ENCODE measurements around the gene ABLIM1. TPM values are rescaled to one million over a fixed set of nuclear protein-coding genes. Genes with fewer than 3 reads are reported as not detected.

The ABLIM1 gene
- total RNA-seq, 3 donors from 2014 or later (not counting 1 experiment from before 2014, with no cell fraction given) = 71.9 to 118 (median 73.5) TPM

DNA sequence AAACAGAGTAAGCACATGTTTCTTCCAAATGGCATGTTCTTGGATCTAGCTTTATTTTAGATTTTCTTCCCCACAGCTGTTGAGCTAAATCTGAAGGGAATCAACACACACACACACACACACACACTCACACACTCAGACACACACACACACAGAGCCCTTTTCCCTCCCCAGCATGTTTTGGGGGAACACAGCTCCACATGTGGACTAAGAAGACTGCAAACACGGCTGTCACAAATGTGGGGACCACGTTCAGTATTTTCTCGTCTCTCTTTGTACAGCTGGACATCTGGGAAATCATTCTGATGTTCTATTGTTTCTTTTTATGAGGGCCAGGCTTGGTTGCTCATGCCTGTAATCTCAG is 116.3 kb downstream of the ABLIM1 start:
- peak overlapping the region; percentile 76 for H3K4me3 Mint-ChIP-seq
- peak overlapping the region; percentile 88 to 91 for H3K27ac Mint-ChIP-seq
- H3K27ac ChIP-seq (ENCODE audit: low read length) = peak overlapping the region; percentile 96
- WGBS (ENCODE audit: insufficient coverage) = 82% methylated on average over 3 of the region's 3 CpGs
- no peaks in the 10 kb centered on the region for H3K27me3 ChIP-seq (ENCODE audit: control insufficient read depth, insufficient read depth, low read length)
- ATAC-seq (no peak), DNase-seq (no peak)
- H3K4me1 Mint-ChIP-seq = peaks cover 70 to 76% of the 10 kb centered on the region in 2 donors
- H3K9me3 Mint-ChIP-seq = peaks cover 0 to 3% of the 10 kb centered on the region in 2 donors
- no peaks in the 10 kb centered on the region for H3K36me3 Mint-ChIP-seq
- intact Hi-C loops (cut with micrococcal nuclease) = loop anchor here (1.0 to 10.0 kb wide), 5 partner anchors 15 to 393 kb away; partner anchors contain the start of genes CCDC186, FHIP2A, TDRD1 and TRUB1
- H3K36me3 ChIP-seq (ENCODE audit: control insufficient read depth, insufficient read depth, low read length) = no peaks in the 10 kb centered on the region
- H3K4me3 ChIP-seq (ENCODE audit: low read length) = no peak overlapping the region
- H3K4me1 ChIP-seq (ENCODE audit: control insufficient read depth, insufficient read depth, low read length) = peaks cover 79% of the 10 kb centered on the region
- peaks cover 0 to 2% of the 10 kb centered on the region in 2 donors for H3K27me3 Mint-ChIP-seq (ENCODE audit: low read depth in 2 of 2)
- no peaks in the 10 kb centered on the region for H3K9me3 ChIP-seq (ENCODE audit: control insufficient read depth, insufficient read depth, low read length)
- TF ChIP-seq CTCF (IDR thresholded peaks at IDR 0.05) = no peak

- no peaks in the 10 kb centered on the region for H3K27me3 ChIP-seq (ENCODE audit: control insufficient read depth, insufficient read depth, low read length)
- DNase-seq = peak; percentile 68 to 94
- Mint-ChIP-seq H3K4me1 (peaks cover 70 to 75% of the 10 kb centered on the region in 2 donors), H3K27ac (peak overlapping the region; percentile 88 to 91), H3K9me3 (peaks cover 0 to 3% of the 10 kb centered on the region in 2 donors), H3K36me3 (no peaks in the 10 kb centered on the region), H3K4me3 (peak overlapping the region; percentile 76), H3K27me3 (ENCODE audit: low read depth in 2 of 2) (peaks cover 0 to 2% of the 10 kb centered on the region in 2 donors)
- no peaks in the 10 kb centered on the region for H3K9me3 ChIP-seq (ENCODE audit: control insufficient read depth, insufficient read depth, low read length)
- H3K36me3 ChIP-seq (ENCODE audit: control insufficient read depth, insufficient read depth, low read length) = no peaks in the 10 kb centered on the region
- peaks cover 78% of the 10 kb centered on the region for H3K4me1 ChIP-seq (ENCODE audit: control insufficient read depth, insufficient read depth, low read length)
- 21% methylated on average over 14 of the region's 14 CpGs for WGBS (ENCODE audit: insufficient coverage)
- peak overlapping the region; percentile 96 for H3K27ac ChIP-seq (ENCODE audit: low read length)
- intact Hi-C loops (cut with micrococcal nuclease) = loop anchor here (1.0 to 10.0 kb wide), 5 partner anchors 15 to 394 kb away; partner anchors contain the start of genes CCDC186, FHIP2A, TDRD1 and TRUB1
- no peak overlapping the region for H3K4me3 ChIP-seq (ENCODE audit: low read length)
- peak; percentile 89 to 93 (median 89) for ATAC-seq
- TF ChIP-seq CTCF (IDR thresholded peaks at IDR 0.05) = no peak
Observed at GRCh38 chr10:114541081-114541796, 116.8 kb downstream of the ABLIM1 start.

- ATAC-seq (no peak), DNase-seq (peak in 1 of 2 donors; percentile 34)
- Histone ChIP-seq H3K4me1 (ENCODE audit: control insufficient read depth, insufficient read depth, low read length) (peaks cover 69% of the 10 kb centered on the region), H3K36me3 (ENCODE audit: control insufficient read depth, insufficient read depth, low read length) (no peaks in the 10 kb centered on the region), H3K27ac (ENCODE audit: low read length) (peak overlapping the region; percentile 96), H3K9me3 (ENCODE audit: control insufficient read depth, insufficient read depth, low read length) (no peaks in the 10 kb centered on the region), H3K4me3 (ENCODE audit: low read length) (no peak overlapping the region), H3K27me3 (ENCODE audit: control insufficient read depth, insufficient read depth, low read length) (no peaks in the 10 kb centered on the region)
- WGBS (ENCODE audit: insufficient coverage) = 86% methylated on average over 8 of the region's 8 CpGs
- intact Hi-C loops (cut with micrococcal nuclease) = loop anchor here (10.0 kb wide), 4 partner anchors 45 to 395 kb away; partner anchors contain the start of genes CCDC186, FHIP2A, TDRD1 and TRUB1
- H3K9me3 Mint-ChIP-seq = peaks cover 0 to 3% of the 10 kb centered on the region in 2 donors
- peaks cover 65 to 69% of the 10 kb centered on the region in 2 donors for H3K4me1 Mint-ChIP-seq
- TF ChIP-seq CTCF (IDR thresholded peaks at IDR 0.05) = no peak
- H3K4me3 Mint-ChIP-seq = no peak overlapping the region
- H3K27me3 Mint-ChIP-seq (ENCODE audit: low read depth in 2 of 2) = peaks cover 0 to 2% of the 10 kb centered on the region in 2 donors
- peak overlapping the region; percentile 88 to 91 for H3K27ac Mint-ChIP-seq
- H3K36me3 Mint-ChIP-seq = no peaks in the 10 kb centered on the region
Observed at GRCh38 chr10:114540236-114540635, 117.8 kb downstream of the ABLIM1 start.

Measured in natural killer cell (primary cell).